ACC112 (cell line): Measurements from ENCODE around the gene SCGB1A1.

ENCODE experiments used
- H2AFZ ChIP-seq: fragments of 200-600 bp; sonication (generic); one replicate; pipeline ENCODE4 v1.6.0; 2017; ENCODE audit warnings: antibody characterized with exemption, low read length; ENCODE audit not compliant: unreplicated experiment
- H3K27ac ChIP-seq: fragments of 200-600 bp; sonication (generic); 2 replicates; pipeline ENCODE4 v1.5.1; 2014; ENCODE audit warnings: low read depth, mild to moderate bottlenecking, antibody characterized with exemption, low read length, moderate library complexity
- H3K27me3 ChIP-seq: fragments of 200-600 bp; sonication (generic); 2 replicates; pipeline ENCODE4 v1.6.1; 2014; ENCODE audit warnings: mild to moderate bottlenecking, antibody characterized with exemption, low read length, moderate library complexity, mixed read lengths; ENCODE audit not compliant: insufficient read depth
- H3K36me3 ChIP-seq: fragments of 200-600 bp; sonication (generic); 2 replicates; pipeline ENCODE4 v1.6.1; 2016; ENCODE audit warnings: mild to moderate bottlenecking, antibody characterized with exemption, low read length, moderate library complexity, mixed read lengths; ENCODE audit not compliant: insufficient read depth
- H3K4me1 ChIP-seq: fragments of 200-600 bp; sonication (generic); one replicate; pipeline ENCODE4 v1.6.1; 2016; ENCODE audit warnings: low read length, mixed read lengths; ENCODE audit not compliant: insufficient read depth, unreplicated experiment, control insufficient read depth
- H3K4me3 ChIP-seq: fragments of 200-600 bp; sonication (generic); 2 replicates; pipeline ENCODE4 v1.5.1; 2014; ENCODE audit warnings: mild to moderate bottlenecking, low read depth, low read length
- H3K79me2 ChIP-seq: fragments of 200-600 bp; sonication (generic); one replicate; pipeline ENCODE4 v1.6.0; 2016; ENCODE audit warnings: low read length; ENCODE audit not compliant: control insufficient read depth, unreplicated experiment, insufficient read depth

The SCGB1A1 gene

GRCh38 chr11:62451241-62451621 lies 32.4 kb downstream of the SCGB1A1 start:
- Histone ChIP-seq H3K36me3 (no peaks in the 10 kb centered on the region), H3K27me3 (no peaks in the 10 kb centered on the region), H3K79me2 (no peaks in the 10 kb centered on the region), H3K27ac (no peak overlapping the region), H3K4me3 (no peak overlapping the region), H2AFZ (no peak overlapping the region), H3K4me1 (peaks cover 7% of the 10 kb centered on the region)

GRCh38 chr11:62452261-62452660 lies 33.4 kb downstream of the SCGB1A1 start:
- no peaks in the 10 kb centered on the region for H3K36me3 ChIP-seq
- H3K79me2 ChIP-seq: no peaks in the 10 kb centered on the region
- no peaks in the 10 kb centered on the region for H3K27me3 ChIP-seq
- H2AFZ ChIP-seq: no peak overlapping the region
- H3K27ac ChIP-seq: no peak overlapping the region
- H3K4me1 ChIP-seq: peaks cover 7% of the 10 kb centered on the region
- no peak overlapping the region for H3K4me3 ChIP-seq

- peaks cover 7% of the 10 kb centered on the region for H3K4me1 ChIP-seq
- H3K79me2 ChIP-seq: no peaks in the 10 kb centered on the region
- no peak overlapping the region for H2AFZ ChIP-seq
- H3K4me3 ChIP-seq: no peak overlapping the region
- H3K27me3 ChIP-seq: no peaks in the 10 kb centered on the region
- no peaks in the 10 kb centered on the region for H3K36me3 ChIP-seq
- no peak overlapping the region for H3K27ac ChIP-seq
Observed at GRCh38 chr11:62452839-62453468, 34.1 kb downstream of the SCGB1A1 start.

- no peaks in the 10 kb centered on the region for H3K36me3 ChIP-seq
- peaks cover 10% of the 10 kb centered on the region for H3K4me1 ChIP-seq
- no peak overlapping the region for H2AFZ ChIP-seq
- no peak overlapping the region for H3K4me3 ChIP-seq
- no peaks in the 10 kb centered on the region for H3K79me2 ChIP-seq
- H3K27ac ChIP-seq: no peak overlapping the region
- H3K27me3 ChIP-seq: no peaks in the 10 kb centered on the region
Observed at GRCh38 chr11:62456630-62457029, 37.8 kb downstream of the SCGB1A1 start.

- Histone ChIP-seq H3K27ac (no peak overlapping the region), H2AFZ (no peak overlapping the region)
Observed at GRCh38 chr11:62457478-62457877, 38.6 kb downstream of the SCGB1A1 start.

GRCh38 chr11:62458212-62459002 lies 39.6 kb downstream of the SCGB1A1 start:
- no peaks in the 10 kb centered on the region for H3K79me2 ChIP-seq
- H2AFZ ChIP-seq: no peak overlapping the region
- no peaks in the 10 kb centered on the region for H3K36me3 ChIP-seq
- H3K27ac ChIP-seq: no peak overlapping the region
- peaks cover 19% of the 10 kb centered on the region for H3K4me1 ChIP-seq
- H3K27me3 ChIP-seq: no peaks in the 10 kb centered on the region
- H3K4me3 ChIP-seq: no peak overlapping the region

More at GRCh38 chr11:62457478-62457877, 38.6 kb downstream of the SCGB1A1 start:
- H3K36me3 ChIP-seq: no peaks in the 10 kb centered on the region
- H3K27me3 ChIP-seq: no peaks in the 10 kb centered on the region
- peaks cover 18% of the 10 kb centered on the region for H3K4me1 ChIP-seq
- H3K79me2 ChIP-seq: no peaks in the 10 kb centered on the region
- no peak overlapping the region for H3K4me3 ChIP-seq

GRCh38 chr11:62459080-62459479 lies 40.2 kb downstream of the SCGB1A1 start:
- Histone ChIP-seq H3K36me3 (no peaks in the 10 kb centered on the region), H2AFZ (no peak overlapping the region), H3K4me3 (no peak overlapping the region), H3K79me2 (no peaks in the 10 kb centered on the region), H3K4me1 (peaks cover 19% of the 10 kb centered on the region), H3K27ac (no peak overlapping the region), H3K27me3 (no peaks in the 10 kb centered on the region)

- peak overlapping the region; percentile 33; the same call in 1 of the 2 replicates for H3K27ac ChIP-seq
- H2AFZ ChIP-seq: peak overlapping the region; percentile 65
- H3K4me1 ChIP-seq: peaks cover 19% of the 10 kb centered on the region
- H3K27me3 ChIP-seq: no peaks in the 10 kb centered on the region
- H3K4me3 ChIP-seq: no peak overlapping the region
- no peaks in the 10 kb centered on the region for H3K36me3 ChIP-seq
- H3K79me2 ChIP-seq: no peaks in the 10 kb centered on the region
Observed at GRCh38 chr11:62461740-62462507, 43.1 kb downstream of the SCGB1A1 start.

GRCh38 chr11:62462508-62462892 lies 43.7 kb downstream of the SCGB1A1 start:
- Histone ChIP-seq H3K4me1 (peaks cover 19% of the 10 kb centered on the region), H3K4me3 (no peak overlapping the region), H3K27ac (peak overlapping the region; percentile 33; the same call in 1 of the 2 replicates), H3K27me3 (no peaks in the 10 kb centered on the region), H2AFZ (peak overlapping the region; percentile 65), H3K79me2 (no peaks in the 10 kb centered on the region), H3K36me3 (no peaks in the 10 kb centered on the region)

- H3K27ac ChIP-seq: no peak overlapping the region
- H3K4me3 ChIP-seq: no peak overlapping the region
- no peak overlapping the region for H2AFZ ChIP-seq
- no peaks in the 10 kb centered on the region for H3K36me3 ChIP-seq
- H3K27me3 ChIP-seq: no peaks in the 10 kb centered on the region
- H3K79me2 ChIP-seq: no peaks in the 10 kb centered on the region
- peaks cover 19% of the 10 kb centered on the region for H3K4me1 ChIP-seq
Observed at GRCh38 chr11:62463121-62463542, 44.3 kb downstream of the SCGB1A1 start.
